Measurements from ENCODE around the gene NRSN2.
"Not testable (repeated sequence)": the region's sequence is repeated elsewhere in the genome, so short reads cannot be mapped to it uniquely, and the experiment has no call there.

Gene NRSN2

DNA sequence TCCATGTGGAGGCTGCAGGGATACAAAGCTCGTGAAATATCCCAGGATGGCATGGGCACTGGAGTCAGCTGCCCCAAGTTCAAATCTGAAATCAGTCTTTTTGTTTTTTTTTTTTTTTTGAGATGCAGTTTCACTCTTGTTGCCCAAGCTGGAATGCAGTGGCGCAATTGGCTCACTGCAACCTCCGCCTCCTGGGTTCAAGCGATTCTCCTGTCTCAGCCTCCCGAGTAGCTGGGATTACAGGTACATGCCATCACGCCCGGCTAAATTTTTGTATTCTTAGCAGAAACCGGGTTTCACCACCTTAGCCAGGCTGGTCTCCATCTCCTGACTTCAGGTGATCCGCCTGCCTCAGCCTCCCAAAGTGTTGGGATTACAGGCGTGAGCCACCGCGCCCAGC lies 30.7 kb downstream of the NRSN2 start:
- not testable (repeated sequence) for DNase-seq

DNA sequence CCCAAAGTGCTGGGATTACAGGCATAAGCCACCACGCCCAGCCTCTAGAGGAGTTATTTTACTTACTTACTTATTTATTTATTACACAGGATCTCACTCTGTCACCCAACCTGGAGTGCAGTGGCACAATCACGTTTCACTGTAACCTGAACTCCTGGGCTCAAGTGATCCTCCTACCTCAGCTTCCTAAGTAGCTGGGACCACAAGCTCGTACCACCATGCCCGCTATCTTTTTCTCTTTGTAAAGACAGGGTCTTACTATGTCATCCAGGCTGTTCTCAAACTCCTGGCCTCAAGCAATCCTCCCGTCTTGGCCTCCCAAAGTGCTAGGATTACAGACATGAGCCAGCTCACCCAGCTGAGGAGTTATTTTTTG lies 32.0 kb downstream of the NRSN2 start:
- no peak for DNase-seq

DNA sequence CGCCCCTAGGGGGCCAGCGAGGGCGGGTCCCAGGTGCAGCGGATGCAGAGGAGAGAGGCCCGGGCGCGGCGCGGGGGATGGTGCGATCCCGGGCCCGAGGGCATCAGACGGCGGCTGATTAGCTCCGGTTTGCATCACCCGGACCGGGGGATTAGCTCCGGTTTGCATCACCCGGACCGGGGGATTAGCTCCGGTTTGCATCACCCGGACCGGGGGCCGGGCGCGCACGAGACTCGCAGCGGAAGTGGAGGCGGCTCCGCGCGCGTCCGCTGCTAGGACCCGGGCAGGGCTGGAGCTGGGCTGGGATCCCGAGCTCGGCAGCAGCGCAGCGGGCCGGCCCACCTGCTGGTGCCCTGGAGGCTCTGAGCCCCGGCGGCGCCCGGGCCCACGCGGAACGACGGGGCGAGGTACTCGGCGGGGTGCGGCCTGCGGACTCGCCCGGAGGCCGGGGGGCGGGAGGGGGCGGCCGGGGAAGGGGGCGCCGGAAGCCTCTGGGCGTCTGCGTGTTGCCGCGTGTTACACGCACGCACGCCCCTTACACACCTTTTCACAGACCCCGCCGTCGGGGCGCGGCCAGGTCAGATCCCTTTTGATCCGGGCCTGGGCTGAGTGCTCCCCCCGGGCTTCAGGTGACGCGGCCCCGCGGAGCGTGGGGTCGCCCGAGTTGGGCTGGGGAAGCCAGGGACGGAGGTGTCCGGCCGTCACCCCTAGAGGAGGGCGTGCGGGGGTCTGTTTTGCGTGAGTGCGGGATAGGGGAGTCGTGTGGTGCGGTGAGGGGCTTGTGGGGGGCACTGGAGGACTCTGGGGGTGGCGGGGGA lies 34.1 kb downstream of the NRSN2 start:
- DNase-seq, result peak; percentile 84

DNA sequence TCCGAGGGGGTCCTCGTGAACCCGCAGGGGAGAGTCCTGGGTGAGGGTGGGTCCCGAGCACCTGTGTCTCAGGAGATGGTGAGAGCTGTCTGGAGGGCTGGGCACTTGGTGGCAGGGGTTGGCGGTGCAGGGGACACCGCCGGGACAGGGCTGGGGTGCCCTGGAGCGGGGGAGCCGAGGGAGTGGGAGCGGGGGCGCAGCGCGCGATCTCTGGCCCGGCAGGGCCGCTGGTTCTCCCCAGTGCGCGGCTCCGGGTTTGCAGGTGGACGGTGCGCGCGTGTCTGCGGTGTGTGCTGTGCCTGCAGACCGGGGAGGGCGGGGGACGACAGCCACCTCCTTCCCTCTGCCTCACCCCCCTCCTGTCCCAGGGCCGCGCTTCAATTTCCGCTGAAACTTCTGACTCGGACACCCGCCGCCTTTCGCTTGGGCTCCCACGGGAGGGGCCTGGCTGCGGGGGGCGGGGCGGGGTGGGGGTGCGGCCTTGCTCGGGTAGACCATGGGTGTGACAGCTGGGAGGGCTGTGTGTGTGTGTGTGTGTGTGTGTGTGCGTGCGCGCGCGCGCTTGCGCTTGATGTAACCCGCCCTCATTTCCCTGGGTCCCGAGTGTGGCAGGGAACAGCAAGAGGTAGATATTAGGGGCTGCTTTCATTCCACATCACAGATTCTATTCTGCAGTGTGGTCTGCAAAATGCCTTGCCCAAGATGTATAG lies 34.8 kb downstream of the NRSN2 start:
- peak; percentile 88 for DNase-seq

DNA sequence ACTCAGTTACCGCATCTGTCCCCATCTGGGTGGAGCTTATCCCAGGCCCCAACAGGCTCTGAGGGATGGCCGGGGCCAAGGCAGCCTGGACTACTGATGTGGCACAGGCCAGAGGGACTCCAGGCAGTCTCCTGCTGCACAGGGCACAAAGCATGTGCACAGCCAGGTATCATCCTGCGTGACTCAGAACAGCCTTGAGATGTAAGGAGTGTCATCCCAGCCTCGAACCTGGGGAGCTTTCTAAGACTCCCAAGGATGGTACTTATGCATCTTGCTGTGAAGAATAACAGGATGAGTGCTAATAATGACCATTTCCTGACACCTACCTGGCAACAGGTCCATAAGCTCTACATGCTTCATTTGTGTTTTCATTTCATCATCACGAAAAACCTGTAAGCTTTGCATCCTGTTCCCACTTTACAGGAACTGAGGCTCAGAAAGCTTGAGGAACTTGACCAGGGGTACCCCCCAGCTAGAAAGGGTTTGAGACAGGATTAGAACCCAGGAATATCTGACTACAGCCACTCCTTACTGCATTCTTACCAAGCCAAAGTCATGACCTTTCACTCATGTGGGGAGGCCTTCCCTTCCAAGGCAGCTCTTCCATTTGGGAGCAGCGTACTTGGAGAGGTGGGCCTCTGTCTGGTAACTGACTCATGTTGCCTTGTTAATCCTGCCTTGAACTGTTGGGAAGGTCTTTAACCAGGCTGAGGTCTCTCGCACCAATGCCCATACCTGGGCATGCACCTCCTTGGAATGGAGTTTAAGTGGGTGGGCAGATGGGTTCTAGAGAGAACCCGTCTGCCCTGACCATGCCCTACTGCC lies 35.6 kb downstream of the NRSN2 start:
- no peak for DNase-seq

DNA sequence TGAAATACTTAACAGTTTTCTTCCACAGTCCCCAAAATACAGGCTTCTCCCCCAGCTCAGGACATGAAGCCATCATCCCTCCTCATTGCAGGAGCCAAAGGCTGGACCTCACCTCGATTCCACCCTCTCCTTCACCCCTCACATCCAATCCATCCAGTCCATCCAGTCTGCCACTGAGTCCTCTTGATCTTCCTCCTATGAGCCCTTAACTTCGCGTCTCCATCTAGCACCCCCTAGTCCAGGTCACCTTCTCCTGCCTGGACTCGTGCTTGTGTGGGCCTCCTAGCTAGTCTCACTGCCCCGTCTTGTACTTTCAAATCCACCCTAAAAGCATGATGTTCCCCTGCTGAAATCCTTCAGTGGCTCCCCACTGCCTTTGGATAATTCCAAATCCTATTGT lies 37.0 kb downstream of the NRSN2 start:
- no peak for DNase-seq

DNA sequence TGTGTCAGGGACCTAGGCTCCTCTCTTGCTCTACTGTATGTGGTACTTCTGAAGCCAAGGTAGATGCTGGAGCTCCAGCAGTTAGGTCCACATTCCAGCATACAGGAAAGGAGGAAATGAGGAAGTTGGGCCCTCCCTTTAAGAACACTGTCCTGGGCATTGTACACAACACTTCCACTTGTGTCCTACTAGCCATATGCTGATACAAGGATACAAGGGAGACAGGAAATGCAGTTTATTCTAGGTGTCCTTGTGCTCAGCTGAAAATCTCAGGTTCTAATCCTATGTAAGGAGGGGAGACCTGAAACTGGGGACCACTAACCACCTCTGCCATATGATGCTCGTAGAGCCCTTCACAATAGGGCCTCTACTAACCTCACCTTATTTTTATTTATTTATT lies 37.8 kb downstream of the NRSN2 start:
- no peak for DNase-seq

DNA sequence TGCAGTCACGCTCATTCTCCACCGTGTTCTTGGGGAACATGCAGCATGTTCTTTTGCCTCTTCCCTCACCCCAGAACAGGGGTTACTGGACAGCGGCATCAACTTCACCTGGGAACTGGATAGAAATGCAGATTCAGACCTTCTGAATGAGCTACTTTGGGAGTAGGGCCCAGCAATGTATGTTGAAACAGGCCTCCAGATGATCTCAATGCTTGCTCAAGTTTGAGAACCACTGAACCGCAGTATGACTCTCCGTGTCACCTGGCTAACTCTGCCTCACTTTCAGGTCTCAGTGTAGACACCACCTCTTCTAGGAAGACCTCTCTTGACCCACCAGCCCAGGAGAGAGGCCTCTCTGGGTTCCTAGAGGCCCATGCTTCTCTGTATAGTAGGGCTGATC lies 38.5 kb downstream of the NRSN2 start:
- DNase-seq, result no peak

DNA sequence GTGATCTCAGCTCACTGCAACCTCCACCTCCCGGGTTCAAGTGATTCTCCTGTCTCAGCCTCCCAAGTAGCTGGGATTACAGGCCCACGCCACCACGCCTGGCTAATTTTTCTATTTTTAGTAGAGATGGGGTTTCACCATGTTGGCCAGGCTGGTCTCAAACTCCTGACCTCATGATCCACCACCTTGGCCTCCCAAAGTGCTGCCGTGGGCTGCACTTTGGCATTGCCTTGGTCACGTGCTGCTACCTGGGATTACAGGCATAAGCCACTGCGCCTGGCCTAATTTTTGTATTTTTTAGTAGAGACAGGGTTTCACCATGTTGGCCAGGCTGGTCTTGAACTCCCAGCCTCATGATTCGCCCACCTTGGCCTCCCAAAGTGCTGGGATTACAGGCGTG lies 39.7 kb downstream of the NRSN2 start:
- DNase-seq, result not testable (repeated sequence)

DNA sequence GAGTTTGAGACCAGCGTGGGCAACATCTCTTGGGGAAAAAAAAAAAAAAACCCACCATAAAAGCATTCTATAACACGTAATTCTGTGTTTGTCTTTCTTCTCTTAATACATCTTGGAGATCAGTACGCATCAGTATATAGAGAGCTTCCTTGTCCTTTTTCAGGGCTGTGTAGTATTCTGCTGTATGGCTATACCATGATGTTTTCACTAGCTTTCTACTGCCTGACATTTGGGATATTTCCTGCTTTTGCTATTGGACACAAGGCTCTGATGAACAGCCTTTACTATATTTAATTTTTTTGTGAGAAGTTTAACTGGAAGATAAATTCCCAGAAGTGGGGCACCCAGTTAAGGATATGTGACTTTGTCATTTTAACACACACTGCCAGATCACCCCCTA lies 40.6 kb downstream of the NRSN2 start:
- DNase-seq, result no peak

DNA sequence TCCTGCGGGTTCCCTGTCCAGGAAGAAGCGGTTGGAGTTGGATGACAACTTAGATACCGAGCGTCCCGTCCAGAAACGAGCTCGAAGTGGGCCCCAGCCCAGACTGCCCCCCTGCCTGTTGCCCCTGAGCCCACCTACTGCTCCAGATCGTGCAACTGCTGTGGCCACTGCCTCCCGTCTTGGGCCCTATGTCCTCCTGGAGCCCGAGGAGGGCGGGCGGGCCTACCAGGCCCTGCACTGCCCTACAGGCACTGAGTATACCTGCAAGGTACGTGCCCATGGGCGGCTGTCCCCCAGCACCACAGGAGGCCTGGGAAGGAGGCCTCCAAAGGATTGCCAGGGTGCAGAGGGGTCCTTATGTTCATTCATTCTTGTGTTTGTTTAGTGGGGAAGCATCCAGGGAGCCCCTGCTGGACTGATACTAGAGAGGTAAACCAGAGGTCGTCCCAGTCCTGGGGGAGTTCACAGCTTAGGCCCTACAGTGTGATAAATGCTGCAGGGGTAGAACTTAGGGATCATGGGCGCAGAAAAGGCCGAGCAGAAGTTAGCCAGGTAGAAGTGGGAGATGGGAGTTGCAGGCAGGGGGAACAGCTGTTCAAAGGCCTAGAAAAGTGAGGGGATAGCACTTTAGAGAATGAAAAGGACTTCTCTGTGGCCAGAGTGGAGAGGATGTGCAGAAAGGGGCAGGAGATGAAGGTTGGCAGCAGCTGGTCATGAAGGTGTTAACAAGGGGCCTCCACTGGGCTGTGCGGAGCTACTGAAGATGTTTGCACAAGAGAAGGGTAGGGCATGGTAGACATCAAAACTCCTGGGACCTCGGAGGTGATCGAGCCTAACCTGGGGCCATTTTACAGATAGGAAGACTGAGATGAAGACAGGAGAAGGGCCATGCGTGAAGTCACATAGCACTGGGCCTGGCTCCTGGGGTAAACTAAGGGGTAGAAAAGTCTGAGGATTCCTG lies 41.4 kb downstream of the NRSN2 start:
- no peak for DNase-seq

DNA sequence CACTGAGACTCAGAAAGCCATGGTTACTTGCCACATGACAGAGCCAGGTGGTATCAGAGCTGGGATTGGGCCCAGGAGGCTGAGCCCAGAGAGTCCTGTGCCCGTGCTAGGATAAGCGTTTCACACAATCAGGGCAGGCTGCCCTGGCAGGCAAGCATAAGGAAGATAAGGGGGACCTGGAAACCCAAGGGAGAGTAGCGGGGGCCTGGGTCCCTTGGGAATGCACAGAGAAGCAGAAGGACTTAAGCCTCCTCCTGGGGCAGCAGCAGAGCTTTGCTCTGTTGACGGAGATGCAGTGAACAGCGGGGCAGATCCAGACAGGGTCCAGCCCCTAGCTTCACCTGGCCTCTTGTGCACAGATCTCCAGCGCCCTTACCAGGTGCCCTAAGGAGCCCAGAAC lies 42.3 kb downstream of the NRSN2 start:
- no peak for DNase-seq

DNA sequence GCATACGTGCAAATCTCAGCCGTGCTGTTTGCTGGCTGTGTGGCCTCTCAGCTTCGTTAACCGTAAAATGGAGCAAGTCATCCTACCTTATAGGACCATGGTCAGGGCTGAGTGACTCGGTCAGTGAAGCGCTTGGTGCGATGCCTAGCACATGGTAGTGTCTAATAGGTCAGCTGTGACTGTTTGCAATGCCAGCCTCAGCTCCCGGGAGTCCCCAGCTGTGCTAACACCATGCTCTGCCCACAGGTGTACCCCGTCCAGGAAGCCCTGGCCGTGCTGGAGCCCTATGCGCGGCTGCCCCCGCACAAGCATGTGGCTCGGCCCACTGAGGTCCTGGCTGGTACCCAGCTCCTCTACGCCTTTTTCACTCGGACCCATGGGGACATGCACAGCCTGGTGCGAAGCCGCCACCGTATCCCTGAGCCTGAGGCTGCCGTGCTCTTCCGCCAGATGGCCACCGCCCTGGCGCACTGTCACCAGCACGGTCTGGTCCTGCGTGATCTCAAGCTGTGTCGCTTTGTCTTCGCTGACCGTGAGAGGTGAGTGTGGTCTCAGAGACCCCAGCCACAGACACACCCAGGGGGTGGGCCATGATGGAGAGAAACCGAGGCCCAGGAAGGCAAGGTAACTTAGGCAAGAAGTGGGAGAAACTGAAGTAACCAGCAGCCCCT lies 44.3 kb downstream of the NRSN2 start:
- DNase-seq, result no peak

DNA sequence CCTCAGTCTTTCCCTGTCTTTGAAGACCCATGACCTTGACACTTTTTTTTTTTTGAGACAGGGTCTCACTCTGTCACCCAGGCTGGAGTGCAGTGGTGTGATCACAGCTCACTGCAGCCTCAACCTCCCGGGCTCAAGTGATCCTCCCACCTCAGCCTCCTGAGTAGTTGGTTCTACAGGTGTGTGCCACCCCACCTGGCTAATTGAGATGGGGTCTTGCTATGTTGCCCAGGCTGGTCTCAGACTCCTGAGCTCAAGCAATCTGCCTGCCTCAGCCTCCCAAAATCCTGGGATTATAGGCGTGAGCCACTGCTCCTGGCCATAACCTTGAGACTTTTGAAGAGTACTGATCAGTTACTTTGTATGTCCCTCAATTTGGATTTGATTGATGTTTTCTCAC lies 46.4 kb downstream of the NRSN2 start:
- not testable (repeated sequence) for DNase-seq

DNA sequence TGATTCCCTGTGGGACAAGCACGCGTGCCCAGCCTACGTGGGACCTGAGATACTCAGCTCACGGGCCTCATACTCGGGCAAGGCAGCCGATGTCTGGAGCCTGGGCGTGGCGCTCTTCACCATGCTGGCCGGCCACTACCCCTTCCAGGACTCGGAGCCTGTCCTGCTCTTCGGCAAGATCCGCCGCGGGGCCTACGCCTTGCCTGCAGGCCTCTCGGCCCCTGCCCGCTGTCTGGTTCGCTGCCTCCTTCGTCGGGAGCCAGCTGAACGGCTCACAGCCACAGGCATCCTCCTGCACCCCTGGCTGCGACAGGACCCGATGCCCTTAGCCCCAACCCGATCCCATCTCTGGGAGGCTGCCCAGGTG lies 49.3 kb downstream of the NRSN2 start:
- no peak for DNase-seq

DNA sequence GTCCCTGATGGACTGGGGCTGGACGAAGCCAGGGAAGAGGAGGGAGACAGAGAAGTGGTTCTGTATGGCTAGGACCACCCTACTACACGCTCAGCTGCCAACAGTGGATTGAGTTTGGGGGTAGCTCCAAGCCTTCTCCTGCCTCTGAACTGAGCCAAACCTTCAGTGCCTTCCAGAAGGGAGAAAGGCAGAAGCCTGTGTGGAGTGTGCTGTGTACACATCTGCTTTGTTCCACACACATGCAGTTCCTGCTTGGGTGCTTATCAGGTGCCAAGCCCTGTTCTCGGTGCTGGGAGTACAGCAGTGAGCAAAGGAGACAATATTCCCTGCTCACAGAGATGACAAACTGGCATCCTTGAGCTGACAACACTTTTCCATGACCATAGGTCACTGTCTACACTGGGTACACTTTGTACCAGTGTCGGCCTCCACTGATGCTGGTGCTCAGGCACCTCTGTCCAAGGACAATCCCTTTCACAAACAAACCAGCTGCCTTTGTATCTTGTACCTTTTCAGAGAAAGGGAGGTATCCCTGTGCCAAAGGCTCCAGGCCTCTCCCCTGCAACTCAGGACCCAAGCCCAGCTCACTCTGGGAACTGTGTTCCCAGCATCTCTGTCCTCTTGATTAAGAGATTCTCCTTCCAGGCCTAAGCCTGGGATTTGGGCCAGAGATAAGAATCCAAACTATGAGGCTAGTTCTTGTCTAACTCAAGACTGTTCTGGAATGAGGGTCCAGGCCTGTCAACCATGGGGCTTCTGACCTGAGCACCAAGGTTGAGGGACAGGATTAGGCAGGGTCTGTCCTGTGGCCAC lies 49.9 kb downstream of the NRSN2 start:
- DNase-seq, result no peak

DNA sequence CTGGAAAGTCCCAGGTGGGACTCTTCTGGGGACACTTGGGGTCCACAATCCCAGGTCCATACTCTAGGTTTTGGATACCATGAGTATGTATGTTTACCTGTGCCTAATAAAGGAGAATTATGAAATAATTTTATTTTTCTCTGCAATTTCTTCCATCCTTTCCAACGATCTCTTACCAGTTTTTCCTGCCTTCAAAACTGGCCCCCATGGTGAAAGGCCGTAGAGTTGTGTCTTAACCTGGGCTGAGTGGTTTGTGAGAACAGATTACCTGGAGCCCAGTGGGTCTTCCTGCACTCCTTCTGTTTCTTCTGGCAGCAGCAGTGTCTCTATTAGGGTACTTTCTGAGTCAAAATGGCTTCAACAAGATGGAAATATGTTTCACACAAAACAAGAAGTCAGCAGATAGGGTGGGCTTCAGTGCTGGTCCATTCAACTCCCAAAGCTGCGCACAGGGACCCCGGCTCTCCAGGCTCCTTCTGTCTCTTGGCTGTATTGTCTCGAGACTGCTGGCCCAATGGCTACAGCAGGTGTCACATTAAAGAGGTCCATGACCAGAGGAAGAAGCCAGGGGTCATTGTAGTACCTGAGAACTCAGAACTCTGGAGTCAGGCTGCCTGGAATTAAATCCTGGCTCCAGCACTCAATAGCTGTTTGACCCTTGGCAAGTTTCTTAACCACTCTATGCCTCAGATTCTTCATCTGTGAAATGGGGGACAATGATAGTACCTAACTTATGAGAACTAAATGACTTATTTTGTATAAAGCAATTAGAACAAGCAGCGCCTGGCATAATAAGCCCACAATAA lies 50.7 kb downstream of the NRSN2 start:
- DNase-seq, result no peak

DNA sequence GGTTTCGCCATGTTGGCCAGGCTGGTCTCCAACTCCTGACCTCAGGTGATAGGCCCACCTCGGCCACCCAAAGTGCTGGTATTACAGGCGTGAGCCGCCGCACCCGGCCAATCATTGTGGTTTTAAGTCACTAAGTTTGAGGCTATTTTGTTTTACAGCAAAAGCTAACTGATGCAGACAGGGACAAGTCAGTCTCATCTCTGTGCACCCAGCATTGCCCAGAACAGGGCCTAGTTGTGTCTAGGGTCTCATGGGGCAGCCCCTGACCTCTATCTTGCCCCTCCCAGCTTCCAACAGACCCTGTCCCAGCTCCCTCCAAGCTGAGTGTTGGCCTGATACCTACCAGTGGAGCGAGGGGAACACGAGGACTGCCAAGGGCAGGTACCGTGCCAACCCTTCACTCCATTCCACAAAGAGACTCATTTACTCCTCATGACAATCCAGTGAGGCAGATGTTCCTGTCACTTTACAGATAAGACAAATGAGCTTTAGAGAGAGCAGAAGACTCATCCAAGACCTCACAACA lies 52.3 kb downstream of the NRSN2 start:
- no peak for DNase-seq

DNA sequence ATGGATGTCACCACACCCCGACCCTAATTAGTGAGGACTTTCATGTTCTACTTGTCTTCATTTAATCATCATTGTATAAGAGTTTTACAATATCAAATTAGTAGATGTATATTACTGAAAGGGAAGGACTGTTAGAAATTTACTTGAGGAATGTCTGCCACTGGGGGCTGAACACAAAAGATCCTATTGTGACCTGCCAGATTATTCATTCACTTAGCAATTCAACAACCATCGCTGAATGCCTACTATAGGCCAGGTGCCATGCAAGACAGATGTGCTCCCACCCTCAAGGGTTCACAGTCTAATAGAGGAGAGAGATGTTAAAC lies 53.2 kb downstream of the NRSN2 start:
- no peak for DNase-seq

Data from activated CD4-positive, alpha-beta T cell treated with anti-CD3 and anti-CD28 coated beads, Interleukin-10, Interleukin-2, amounts not matched to agents 100 ng/mL and 50 ng/mL, durations not matched to agents 16 hours and 8 hours (primary cell).